ENCODE measurements around the gene VTCN1. TPM values are rescaled to one million over a fixed set of nuclear protein-coding genes. Genes with fewer than 3 reads are reported as not detected.
"Not testable (repeated sequence)": the region's sequence is repeated elsewhere in the genome, so short reads cannot be mapped to it uniquely, and the experiment has no call there.

VTCN1 gene
- total and polyA plus RNA-seq, 2 experiments from 2014 or later: 12.4 to 14.9 TPM

- Histone ChIP-seq H3K9me3 (ENCODE audit: low read depth) (no peaks in the 10 kb centered on the region), H3K36me3 (replicated peaks; ENCODE audit: insufficient read depth, low read depth) (no peaks in the 10 kb centered on the region), H3K79me2 (no peaks in the 10 kb centered on the region), H4K20me1 (ENCODE audit: insufficient read depth, poor library complexity, severe bottlenecking) (no peaks in the 10 kb centered on the region), H2AFZ (no peak overlapping the region), H3K27ac (no peak overlapping the region), H3K9me2 (replicated peaks; ENCODE audit: insufficient read depth) (no peaks in the 10 kb centered on the region), H3K4me3 (no peak overlapping the region), H3K4me1 (ENCODE audit: insufficient read depth) (peaks cover 17% of the 10 kb centered on the region), H3K4me2 (no peak overlapping the region), H3K27me3 (no peaks in the 10 kb centered on the region)
- peak; percentile 35 for DNase-seq (ENCODE audit: low spot score)
- TF ChIP-seq EZH2 (IDR thresholded peaks at IDR 0.05; ENCODE audit: borderline replicate concordance) (no peak), EZH2phosphoT487 (IDR thresholded peaks at IDR 0.05; ENCODE audit: low read depth, severe bottlenecking, unreplicated experiment) (no peak), CTCF (IDR thresholded peaks at IDR 0.05; ENCODE audit: poor library complexity) (no peak)
- WGBS (ENCODE audit: low lambda C conversion rate, missing lambda C conversion rate): 66% methylated on average over 2 of the region's 2 CpGs
Observed at GRCh38 chr1:117166076-117166475, 44.7 kb downstream of the VTCN1 start.

GRCh38 chr1:117164209-117164608 is 46.5 kb downstream of the VTCN1 start:
- no peak for TF ChIP-seq EZH2 (IDR thresholded peaks at IDR 0.05; ENCODE audit: borderline replicate concordance)
- no peak for TF ChIP-seq EZH2phosphoT487 (IDR thresholded peaks at IDR 0.05; ENCODE audit: low read depth, severe bottlenecking, unreplicated experiment)
- no peak for TF ChIP-seq CTCF (IDR thresholded peaks at IDR 0.05; ENCODE audit: poor library complexity)
- peaks cover 18% of the 10 kb centered on the region for H3K4me1 ChIP-seq (ENCODE audit: insufficient read depth)
- no peaks in the 10 kb centered on the region for H3K36me3 ChIP-seq (replicated peaks; ENCODE audit: insufficient read depth, low read depth)
- no peak overlapping the region for H2AFZ ChIP-seq
- no peaks in the 10 kb centered on the region for H3K9me3 ChIP-seq (ENCODE audit: low read depth)
- 96% methylated on average over 4 of the region's 4 CpGs for WGBS (ENCODE audit: low lambda C conversion rate, missing lambda C conversion rate)
- H3K27ac ChIP-seq: no peak overlapping the region
- H3K27me3 ChIP-seq: no peaks in the 10 kb centered on the region
- DNase-seq (ENCODE audit: low spot score): no peak
- no peaks in the 10 kb centered on the region for H3K79me2 ChIP-seq
- no peaks in the 10 kb centered on the region for H3K9me2 ChIP-seq (replicated peaks; ENCODE audit: insufficient read depth)
- no peaks in the 10 kb centered on the region for H4K20me1 ChIP-seq (ENCODE audit: insufficient read depth, poor library complexity, severe bottlenecking)
- H3K4me2 ChIP-seq: no peak overlapping the region
- H3K4me3 ChIP-seq: no peak overlapping the region

GRCh38 chr1:117162816-117163215 is 47.9 kb downstream of the VTCN1 start:
- Histone ChIP-seq H3K27me3 (no peaks in the 10 kb centered on the region), H3K4me3 (no peak overlapping the region), H3K79me2 (no peaks in the 10 kb centered on the region), H3K4me1 (ENCODE audit: insufficient read depth) (peaks cover 18% of the 10 kb centered on the region), H3K36me3 (replicated peaks; ENCODE audit: insufficient read depth, low read depth) (no peaks in the 10 kb centered on the region), H3K9me2 (replicated peaks; ENCODE audit: insufficient read depth) (no peaks in the 10 kb centered on the region), H3K9me3 (ENCODE audit: low read depth) (no peaks in the 10 kb centered on the region), H3K4me2 (no peak overlapping the region), H3K27ac (no peak overlapping the region), H4K20me1 (ENCODE audit: insufficient read depth, poor library complexity, severe bottlenecking) (no peaks in the 10 kb centered on the region), H2AFZ (no peak overlapping the region)
- TF ChIP-seq EZH2 (IDR thresholded peaks at IDR 0.05; ENCODE audit: borderline replicate concordance): no peak
- no peak for TF ChIP-seq EZH2phosphoT487 (IDR thresholded peaks at IDR 0.05; ENCODE audit: low read depth, severe bottlenecking, unreplicated experiment)
- 74% methylated on average over 6 of the region's 6 CpGs for WGBS (ENCODE audit: low lambda C conversion rate, missing lambda C conversion rate)
- DNase-seq (ENCODE audit: low spot score): no peak

GRCh38 chr1:117161887-117162286 is 48.8 kb downstream of the VTCN1 start:
- Histone ChIP-seq H2AFZ (no peak overlapping the region), H3K4me1 (ENCODE audit: insufficient read depth) (peaks cover 18% of the 10 kb centered on the region), H3K79me2 (no peaks in the 10 kb centered on the region), H3K27me3 (no peaks in the 10 kb centered on the region), H3K4me2 (peak overlapping the region; percentile 10), H3K27ac (no peak overlapping the region), H4K20me1 (ENCODE audit: insufficient read depth, poor library complexity, severe bottlenecking) (no peaks in the 10 kb centered on the region), H3K9me2 (replicated peaks; ENCODE audit: insufficient read depth) (no peaks in the 10 kb centered on the region), H3K9me3 (ENCODE audit: low read depth) (no peaks in the 10 kb centered on the region), H3K36me3 (replicated peaks; ENCODE audit: insufficient read depth, low read depth) (no peaks in the 10 kb centered on the region), H3K4me3 (no peak overlapping the region)
- 43% methylated on average over 1 of the region's 1 CpG for WGBS (ENCODE audit: low lambda C conversion rate, missing lambda C conversion rate)
- no peak for DNase-seq (ENCODE audit: low spot score)
- no peak for TF ChIP-seq EZH2phosphoT487 (IDR thresholded peaks at IDR 0.05; ENCODE audit: low read depth, severe bottlenecking, unreplicated experiment)

- not testable (repeated sequence) for H3K27ac ChIP-seq; H4K20me1 ChIP-seq (ENCODE audit: insufficient read depth, poor library complexity, severe bottlenecking); H3K36me3 ChIP-seq (replicated peaks; ENCODE audit: insufficient read depth, low read depth); H3K9me3 ChIP-seq (ENCODE audit: low read depth); H3K79me2 ChIP-seq; DNase-seq (ENCODE audit: low spot score); H3K4me2 ChIP-seq; H3K9me2 ChIP-seq (replicated peaks; ENCODE audit: insufficient read depth); H3K27me3 ChIP-seq; H2AFZ ChIP-seq; H3K4me3 ChIP-seq
- H3K4me1 ChIP-seq (ENCODE audit: insufficient read depth): peaks cover 17% of the 10 kb centered on the region
- 97% methylated on average over 5 of the region's 5 CpGs for WGBS (ENCODE audit: low lambda C conversion rate, missing lambda C conversion rate)
Observed at GRCh38 chr1:117151305-117151704, 59.4 kb downstream of the VTCN1 start.

Measured in hepatocyte (in vitro differentiated cells).